Adipocyte (in vitro differentiated cells): ENCODE results near the gene MEP1A.
A peak's percentile ranks its signal among the peaks of the same experiment; 100 is the strongest.
"Not testable (repeated sequence)": the region's sequence is repeated elsewhere in the genome, so short reads cannot be mapped to it uniquely, and the experiment has no call there.

Source experiments
- DNase-seq: peaks from one replicate; pipeline ENCODE4 v3.0.0-alpha.2; 2015; ENCODE audit warnings: low read depth
- H3K27me3 ChIP-seq: replicated peaks from 2 replicates; pipeline ENCODE4 v1.7.0; 2013; ENCODE audit warnings: mild to moderate bottlenecking, low read length, moderate library complexity; ENCODE audit not compliant: control insufficient read depth, insufficient read depth
- H3K36me3 ChIP-seq: 2 replicates; pipeline ENCODE4 v1.7.0; 2013; ENCODE audit warnings: low read length, mild to moderate bottlenecking, moderate library complexity; ENCODE audit not compliant: control insufficient read depth, insufficient read depth, severe bottlenecking
- H3K4me1 ChIP-seq: 2 replicates; pipeline ENCODE4 v1.7.0; 2013; ENCODE audit warnings: mild to moderate bottlenecking, low read length, moderate library complexity; ENCODE audit not compliant: control insufficient read depth, insufficient read depth
- H3K4me3 ChIP-seq: 2 replicates; pipeline ENCODE4 v1.7.0; 2013; ENCODE audit warnings: mild to moderate bottlenecking, low read length, moderate library complexity
- H3K9ac ChIP-seq: 2 replicates; pipeline ENCODE4 v1.7.0; 2013; ENCODE audit warnings: mild to moderate bottlenecking, low read length, moderate library complexity
- H3K9me3 ChIP-seq: 2 replicates; pipeline ENCODE4 v1.7.0; 2013; ENCODE audit warnings: mild to moderate bottlenecking, low read length, moderate library complexity; ENCODE audit not compliant: control insufficient read depth

The MEP1A gene

GRCh38 chr6:46838033-46838432 lies 44.8 kb downstream of the MEP1A start:
- Histone ChIP-seq H3K4me3 (no peak overlapping the region), H3K36me3 (no peaks in the 10 kb centered on the region), H3K9me3 (peaks cover 12% of the 10 kb centered on the region), H3K9ac (no peak overlapping the region), H3K27me3 (no peaks in the 10 kb centered on the region), H3K4me1 (no peaks in the 10 kb centered on the region)
- no peak for DNase-seq

- DNase-seq, H3K9ac ChIP-seq, H3K27me3 ChIP-seq, H3K4me3 ChIP-seq, H3K36me3 ChIP-seq, H3K4me1 ChIP-seq: not testable (repeated sequence)
- peaks cover 15% of the 10 kb centered on the region for H3K9me3 ChIP-seq
Measured at GRCh38 chr6:46842252-46842846, 49.2 kb downstream of the MEP1A start.

GRCh38 chr6:46845126-46845525 lies 51.9 kb downstream of the MEP1A start:
- peaks cover 15% of the 10 kb centered on the region for H3K9me3 ChIP-seq
- DNase-seq, result no peak
- no peaks in the 10 kb centered on the region for H3K4me1 ChIP-seq
- no peak overlapping the region for H3K4me3 ChIP-seq
- H3K9ac ChIP-seq, result no peak overlapping the region
- no peaks in the 10 kb centered on the region for H3K27me3 ChIP-seq
- no peaks in the 10 kb centered on the region for H3K36me3 ChIP-seq

- Histone ChIP-seq H3K36me3 (no peaks in the 10 kb centered on the region), H3K4me1 (peaks cover 13% of the 10 kb centered on the region), H3K9ac (peak overlapping the region; percentile 50), H3K9me3 (no peaks in the 10 kb centered on the region), H3K27me3 (no peaks in the 10 kb centered on the region), H3K4me3 (peak overlapping the region; percentile 35)
- peak; percentile 91 for DNase-seq
Measured at GRCh38 chr6:46848684-46849360, 55.6 kb downstream of the MEP1A start.

GRCh38 chr6:46849361-46849690 lies 56.1 kb downstream of the MEP1A start:
- Histone ChIP-seq H3K27me3 (no peaks in the 10 kb centered on the region), H3K9me3 (no peaks in the 10 kb centered on the region), H3K4me1 (peaks cover 13% of the 10 kb centered on the region), H3K36me3 (no peaks in the 10 kb centered on the region), H3K4me3 (no peak overlapping the region), H3K9ac (no peak overlapping the region)
- DNase-seq, result no peak

GRCh38 chr6:46850792-46851191 lies 57.6 kb downstream of the MEP1A start:
- no peak overlapping the region for H3K9ac ChIP-seq
- peaks cover 13% of the 10 kb centered on the region for H3K4me1 ChIP-seq
- H3K36me3 ChIP-seq, result no peaks in the 10 kb centered on the region
- DNase-seq, result no peak
- H3K4me3 ChIP-seq, result no peak overlapping the region
- H3K9me3 ChIP-seq, result no peaks in the 10 kb centered on the region
- H3K27me3 ChIP-seq, result no peaks in the 10 kb centered on the region

GRCh38 chr6:46851576-46851975 lies 58.4 kb downstream of the MEP1A start:
- not testable (repeated sequence) for H3K9me3 ChIP-seq, H3K9ac ChIP-seq, H3K4me3 ChIP-seq, DNase-seq, H3K27me3 ChIP-seq, H3K36me3 ChIP-seq
- H3K4me1 ChIP-seq, result peaks cover 13% of the 10 kb centered on the region

GRCh38 chr6:46855966-46856365 lies 62.8 kb downstream of the MEP1A start:
- peaks cover 11% of the 10 kb centered on the region for H3K4me1 ChIP-seq
- H3K27me3 ChIP-seq, H3K9ac ChIP-seq, H3K9me3 ChIP-seq, H3K4me3 ChIP-seq, H3K36me3 ChIP-seq: not testable (repeated sequence)
- DNase-seq, result peak; percentile 61

- no peaks in the 10 kb centered on the region for H3K9me3 ChIP-seq
- no peak overlapping the region for H3K4me3 ChIP-seq
- H3K36me3 ChIP-seq, result no peaks in the 10 kb centered on the region
- peaks cover 38% of the 10 kb centered on the region for H3K27me3 ChIP-seq
- H3K4me1 ChIP-seq, result no peaks in the 10 kb centered on the region
- no peak overlapping the region for H3K9ac ChIP-seq
- no peak for DNase-seq
Measured at GRCh38 chr6:46862381-46862780, 69.2 kb downstream of the MEP1A start.

- Histone ChIP-seq H3K36me3 (no peaks in the 10 kb centered on the region), H3K27me3 (peaks cover 38% of the 10 kb centered on the region), H3K9ac (no peak overlapping the region), H3K4me3 (no peak overlapping the region), H3K4me1 (no peaks in the 10 kb centered on the region), H3K9me3 (no peaks in the 10 kb centered on the region)
- DNase-seq, result no peak
Measured at GRCh38 chr6:46863791-46864190, 70.6 kb downstream of the MEP1A start.

- H3K9ac ChIP-seq, result no peak overlapping the region
- no peak for DNase-seq
- no peaks in the 10 kb centered on the region for H3K36me3 ChIP-seq
Measured at GRCh38 chr6:46865221-46865620, 72.0 kb downstream of the MEP1A start.

GRCh38 chr6:46867411-46867810 lies 74.2 kb downstream of the MEP1A start:
- no peaks in the 10 kb centered on the region for H3K9me3 ChIP-seq
- no peaks in the 10 kb centered on the region for H3K4me1 ChIP-seq
- DNase-seq, result no peak
- H3K9ac ChIP-seq, result no peak overlapping the region
- H3K27me3 ChIP-seq, result peaks cover 24% of the 10 kb centered on the region
- H3K4me3 ChIP-seq, result no peak overlapping the region
- H3K36me3 ChIP-seq, result no peaks in the 10 kb centered on the region

More at GRCh38 chr6:46865221-46865620, 72.0 kb downstream of the MEP1A start:
- Histone ChIP-seq H3K9me3 (no peaks in the 10 kb centered on the region), H3K4me3 (no peak overlapping the region), H3K4me1 (no peaks in the 10 kb centered on the region), H3K27me3 (peaks cover 38% of the 10 kb centered on the region)
